ENCODE measurements around the gene DDX39B. TPM values are rescaled to one million over a fixed set of nuclear protein-coding genes. Genes with fewer than 3 reads are reported as not detected.
A peak's percentile ranks its signal among the peaks of the same experiment; 100 is the strongest.
"Not testable (repeated sequence)": the region's sequence is repeated elsewhere in the genome, so short reads cannot be mapped to it uniquely, and the experiment has no call there.

Gene DDX39B
- total RNA-seq, 1 donor from 2014 or later = 412 TPM

GRCh38 chr6:31497531-31498476 is 44.0 kb downstream of the DDX39B start, which contains the start of gene MICB:
Gene MICB (plus strand): TSS chr6:31498145. CDS start chr6:31498194, 49 bp downstream.
- Histone ChIP-seq H3K36me3 (ENCODE audit: control insufficient read depth, insufficient read depth, low read length) (no peaks in the 10 kb centered on the region), H3K4me3 (ENCODE audit: low read depth, low read length) (peak within 1 kb of the TSS; percentile 83), H3K27me3 (ENCODE audit: control insufficient read depth, insufficient read depth, low read length) (no peaks in the 10 kb centered on the region)
- TF ChIP-seq CTCF (IDR thresholded peaks at IDR 0.05; ENCODE audit: insufficient read depth, low read length, poor library complexity, severe bottlenecking) = no peak
- DNase-seq (ENCODE audit: low read depth) = peak; percentile 66

- DNase-seq (ENCODE audit: low read depth); H3K36me3 ChIP-seq (ENCODE audit: control insufficient read depth, insufficient read depth, low read length); H3K4me3 ChIP-seq (ENCODE audit: low read depth, low read length); H3K27me3 ChIP-seq (ENCODE audit: control insufficient read depth, insufficient read depth, low read length): not testable (repeated sequence)
Observed at GRCh38 chr6:31496826-31497225, 45.0 kb downstream of the DDX39B start.

GRCh38 chr6:31495580-31495979 is 46.2 kb downstream of the DDX39B start:
- Histone ChIP-seq H3K27me3 (ENCODE audit: control insufficient read depth, insufficient read depth, low read length) (no peaks in the 10 kb centered on the region), H3K4me3 (ENCODE audit: low read depth, low read length) (no peak overlapping the region), H3K36me3 (ENCODE audit: control insufficient read depth, insufficient read depth, low read length) (no peaks in the 10 kb centered on the region)
- DNase-seq (ENCODE audit: low read depth) = no peak
- no peak for TF ChIP-seq CTCF (IDR thresholded peaks at IDR 0.05; ENCODE audit: insufficient read depth, low read length, poor library complexity, severe bottlenecking)

- peak; percentile 97 for TF ChIP-seq CTCF (IDR thresholded peaks at IDR 0.05; ENCODE audit: insufficient read depth, low read length, poor library complexity, severe bottlenecking)
- Histone ChIP-seq H3K27me3 (ENCODE audit: control insufficient read depth, insufficient read depth, low read length) (no peaks in the 10 kb centered on the region), H3K36me3 (ENCODE audit: control insufficient read depth, insufficient read depth, low read length) (no peaks in the 10 kb centered on the region), H3K4me3 (ENCODE audit: low read depth, low read length) (peak overlapping the region; percentile 54)
- no peak for DNase-seq (ENCODE audit: low read depth)
Observed at GRCh38 chr6:31493875-31494694, 47.7 kb downstream of the DDX39B start.

GRCh38 chr6:31493550-31493874 is 48.3 kb downstream of the DDX39B start:
- not testable (repeated sequence) for DNase-seq (ENCODE audit: low read depth); H3K36me3 ChIP-seq (ENCODE audit: control insufficient read depth, insufficient read depth, low read length)
- H3K4me3 ChIP-seq (ENCODE audit: low read depth, low read length) = peak overlapping the region; percentile 54

GRCh38 chr6:31490115-31490873 is 51.5 kb downstream of the DDX39B start:
- no peak for DNase-seq (ENCODE audit: low read depth)
- Histone ChIP-seq H3K36me3 (ENCODE audit: control insufficient read depth, insufficient read depth, low read length) (no peaks in the 10 kb centered on the region), H3K4me3 (ENCODE audit: low read depth, low read length) (no peak overlapping the region), H3K27me3 (ENCODE audit: control insufficient read depth, insufficient read depth, low read length) (no peaks in the 10 kb centered on the region)
- TF ChIP-seq CTCF (IDR thresholded peaks at IDR 0.05; ENCODE audit: insufficient read depth, low read length, poor library complexity, severe bottlenecking) = no peak

More at GRCh38 chr6:31493550-31493874, 48.3 kb downstream of the DDX39B start:
- not testable (repeated sequence) for H3K27me3 ChIP-seq (ENCODE audit: control insufficient read depth, insufficient read depth, low read length)

All from kidney epithelial cell (primary cell).